Measurements from ENCODE around the gene MAFG.
"Not testable (repeated sequence)": the region's sequence is repeated elsewhere in the genome, so short reads cannot be mapped to it uniquely, and the experiment has no call there.

MAFG gene

GRCh38 chr17:81958633-81959342 lies 31.3 kb upstream of the MAFG start:
- DNase-seq (ENCODE audit: low read depth in 2 of 2): no peak

- DNase-seq (ENCODE audit: low read depth in 2 of 2): no peak
Observed at GRCh38 chr17:81957691-81958432, 30.3 kb upstream of the MAFG start.

- no peak for DNase-seq (ENCODE audit: low read depth in 2 of 2)
Observed at GRCh38 chr17:81956607-81957589, 29.4 kb upstream of the MAFG start.

GRCh38 chr17:81955756-81956544 lies 28.4 kb upstream of the MAFG start:
- DNase-seq (ENCODE audit: low read depth in 2 of 2): no peak

GRCh38 chr17:81955058-81955681 lies 27.6 kb upstream of the MAFG start:
- DNase-seq (ENCODE audit: low read depth in 2 of 2): no peak

GRCh38 chr17:81954131-81955057 lies 26.9 kb upstream of the MAFG start:
- DNase-seq (ENCODE audit: low read depth in 2 of 2): no peak

- not testable (repeated sequence) for DNase-seq (ENCODE audit: low read depth in 2 of 2)
Observed at GRCh38 chr17:81953443-81953842, 25.9 kb upstream of the MAFG start.

- DNase-seq (ENCODE audit: low read depth in 2 of 2): no peak
Observed at GRCh38 chr17:81952792-81953228, 25.3 kb upstream of the MAFG start.

GRCh38 chr17:81951785-81952684 lies 24.5 kb upstream of the MAFG start:
- DNase-seq (ENCODE audit: low read depth in 2 of 2): no peak

GRCh38 chr17:81950501-81950900 lies 23.0 kb upstream of the MAFG start:
- no peak for DNase-seq (ENCODE audit: low read depth in 2 of 2)

GRCh38 chr17:81948635-81949378 lies 21.3 kb upstream of the MAFG start:
- DNase-seq (ENCODE audit: low read depth in 2 of 2): no peak

- no peak for DNase-seq (ENCODE audit: low read depth in 2 of 2)
Observed at GRCh38 chr17:81947189-81947588, 19.7 kb upstream of the MAFG start, which contains the start of gene MYADML2. Gene MYADML2, minus strand, starts transcription at chr17:81947233. Its CDS starts 5,492 bp downstream, at chr17:81941741.

GRCh38 chr17:81944858-81945257 lies 17.3 kb upstream of the MAFG start:
- no peak for DNase-seq (ENCODE audit: low read depth in 2 of 2)

- no peak for DNase-seq (ENCODE audit: low read depth in 2 of 2)
Observed at GRCh38 chr17:81942167-81942553, 14.6 kb upstream of the MAFG start.

GRCh38 chr17:81941484-81942166 lies 14.1 kb upstream of the MAFG start:
- DNase-seq (ENCODE audit: low read depth in 2 of 2): no peak

- no peak for DNase-seq (ENCODE audit: low read depth in 2 of 2)
Observed at GRCh38 chr17:81940538-81941483, 13.3 kb upstream of the MAFG start.
